Kidney (tissue), 14 donors: ENCODE data around the gene TFRC. TPM values are rescaled to one million over a fixed set of nuclear protein-coding genes. Genes with fewer than 3 reads are reported as not detected.

Experiments
- DNase-seq, 5 donors: peaks; one replicate each; pipeline ENCODE4 v3.0.0-alpha.2; 2013 to 2020
- FAIRE-seq: peaks from 2 replicates; lab custom pipeline; 2012; peaks lifted over from hg19 to GRCh38; lab: Jason Lieb, UNC
- H3K27ac ChIP-seq, 2 donors: one replicate each; pipeline ENCODE4 v1.7.0; 2013; ENCODE audit warnings: low read depth in 2 of 2, low read length in 2 of 2, inconsistent platforms in 1 of 2
- H3K27me3 ChIP-seq: one replicate; pipeline ENCODE4 v1.7.1; 2013; ENCODE audit warnings: low read length, inconsistent platforms; ENCODE audit not compliant: control insufficient read depth, insufficient read depth
- H3K36me3 ChIP-seq, 3 donors: one replicate each; pipeline versions ENCODE4 v1.7.0 to v1.7.1; 2013; ENCODE audit warnings: low read length in 3 of 3, control low read depth in 1 of 3, inconsistent platforms in 1 of 3; ENCODE audit not compliant: insufficient read depth in 3 of 3, control insufficient read depth in 2 of 3
- H3K4me1 ChIP-seq, 3 donors: one replicate each; pipeline versions ENCODE4 v1.7.0 to v1.7.1; 2013; ENCODE audit warnings: low read length in 3 of 3, inconsistent platforms in 1 of 3, low read depth in 1 of 3; ENCODE audit not compliant: control insufficient read depth in 2 of 3, insufficient read depth in 2 of 3
- H3K4me3 ChIP-seq, 3 donors: one replicate each; pipeline versions ENCODE4 v1.7.0 to v1.8.1; 2013; ENCODE audit warnings: low read length in 3 of 3, control low read depth in 1 of 3, inconsistent platforms in 1 of 3
- H3K9ac ChIP-seq, 3 donors: one replicate each; pipeline versions ENCODE4 v1.7.0 to v1.7.1; 2013; ENCODE audit warnings: low read length in 3 of 3, control low read depth in 1 of 3, inconsistent platforms in 1 of 3
- H3K9me3 ChIP-seq, 3 donors: one replicate each; pipeline versions ENCODE4 v1.7.0 to v1.7.1; 2013; ENCODE audit warnings: low read length in 3 of 3, control low read depth in 1 of 3, inconsistent platforms in 1 of 3; ENCODE audit not compliant: control insufficient read depth in 2 of 3, insufficient read depth in 1 of 3
- intact Hi-C: fragments of 100-400 bp; cut with DNase I; formaldehyde crosslinking; loops from one replicate; pipeline ENCODE4 v1.11.1; 2022
- polyA plus RNA-seq: library from polyadenylated mRNA; stranded (reverse); fragments of 350-450 nt; fragmentation: Illumina TruSeq; extraction: RNeasy Lipid Tissue Mini Kit (QIAGEN cat#74804); gene quantifications from one replicate; pipeline ENCODE4 v1.2.3, GENCODE V29; 2014; ENCODE audit warnings: low read depth, low replicate concordance; ENCODE audit not compliant: insufficient read depth
- total RNA-seq: library from RNA; stranded (reverse); fragmentation: NEBNext Ultra II Directional; extraction: Animal tissue kit (Norgen Biotek cat#: 25700); gene quantifications from one replicate; pipeline ENCODE4 v1.2.1, GENCODE V29; 2021
- TF ChIP-seq, protein P1 (sequence below): IDR thresholded peaks from 3 replicates; pipeline ENCODE4 v1.5.1; 2012; ENCODE audit warnings: mild to moderate bottlenecking, moderate library complexity, borderline replicate concordance; ENCODE audit not compliant: insufficient read depth; ENCODE audit errors: extremely low read depth
- donor health status: control.
- donor health status: control.
- donor health status: control.
- donor health status: control.
- donor health status: control.
- donor health status: DM: yes; HTN: yes; CAD: no.
- donor health status: Normal renal cell carcinoma (clear cell type).

TFRC gene
- total and polyA plus RNA-seq, 2 donors from 2014 or later = 23.7 to 61.1 TPM

GRCh38 chr3:196051282-196052076 lies 30.4 kb downstream of the TFRC start:
- H3K4me3 ChIP-seq = no peak overlapping the region
- H3K9me3 ChIP-seq = no peaks in the 10 kb centered on the region
- H3K9ac ChIP-seq = no peak overlapping the region
- no peak for FAIRE-seq
- DNase-seq = no peak
- TF ChIP-seq, protein P1, sequence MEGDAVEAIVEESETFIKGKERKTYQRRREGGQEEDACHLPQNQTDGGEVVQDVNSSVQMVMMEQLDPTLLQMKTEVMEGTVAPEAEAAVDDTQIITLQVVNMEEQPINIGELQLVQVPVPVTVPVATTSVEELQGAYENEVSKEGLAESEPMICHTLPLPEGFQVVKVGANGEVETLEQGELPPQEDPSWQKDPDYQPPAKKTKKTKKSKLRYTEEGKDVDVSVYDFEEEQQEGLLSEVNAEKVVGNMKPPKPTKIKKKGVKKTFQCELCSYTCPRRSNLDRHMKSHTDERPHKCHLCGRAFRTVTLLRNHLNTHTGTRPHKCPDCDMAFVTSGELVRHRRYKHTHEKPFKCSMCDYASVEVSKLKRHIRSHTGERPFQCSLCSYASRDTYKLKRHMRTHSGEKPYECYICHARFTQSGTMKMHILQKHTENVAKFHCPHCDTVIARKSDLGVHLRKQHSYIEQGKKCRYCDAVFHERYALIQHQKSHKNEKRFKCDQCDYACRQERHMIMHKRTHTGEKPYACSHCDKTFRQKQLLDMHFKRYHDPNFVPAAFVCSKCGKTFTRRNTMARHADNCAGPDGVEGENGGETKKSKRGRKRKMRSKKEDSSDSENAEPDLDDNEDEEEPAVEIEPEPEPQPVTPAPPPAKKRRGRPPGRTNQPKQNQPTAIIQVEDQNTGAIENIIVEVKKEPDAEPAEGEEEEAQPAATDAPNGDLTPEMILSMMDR = no peak
- intact Hi-C loops = no loop called here
- H3K27me3 ChIP-seq = no peaks in the 10 kb centered on the region
- no peak overlapping the region for H3K27ac ChIP-seq
- H3K4me1 ChIP-seq = no peaks in the 10 kb centered on the region
- peaks cover 4 to 56% (median 42%) of the 10 kb centered on the region in 3 donors for H3K36me3 ChIP-seq

GRCh38 chr3:196050597-196050996 lies 31.3 kb downstream of the TFRC start:
- Histone ChIP-seq H3K4me1 (no peaks in the 10 kb centered on the region), H3K27me3 (no peaks in the 10 kb centered on the region), H3K4me3 (no peak overlapping the region), H3K9me3 (no peaks in the 10 kb centered on the region), H3K36me3 (peaks cover under 1 to 47% (median 39%) of the 10 kb centered on the region in 3 donors), H3K27ac (no peak overlapping the region), H3K9ac (no peak overlapping the region)
- intact Hi-C loops = no loop called here
- DNase-seq (peak in 2 of 5 donors; percentile 37), FAIRE-seq (no peak)
- TF ChIP-seq, protein P1 = no peak

GRCh38 chr3:196049653-196050052 lies 32.2 kb downstream of the TFRC start:
- intact Hi-C loops = no loop called here
- Histone ChIP-seq H3K9me3 (no peaks in the 10 kb centered on the region), H3K27ac (no peak overlapping the region), H3K4me1 (no peaks in the 10 kb centered on the region), H3K36me3 (peaks cover 0 to 38% (median 30%) of the 10 kb centered on the region in 3 donors), H3K27me3 (no peaks in the 10 kb centered on the region), H3K4me3 (no peak overlapping the region), H3K9ac (no peak overlapping the region)
- no peak for FAIRE-seq
- DNase-seq = no peak
- TF ChIP-seq, protein P1 = no peak
